Liver (tissue), 9 donors: ENCODE results near the gene LRIG1. TPM values are rescaled to one million over a fixed set of nuclear protein-coding genes. Genes with fewer than 3 reads are reported as not detected.
A peak's percentile ranks its signal among the peaks of the same experiment; 100 is the strongest.

Experiments used
- DNase-seq: peaks from one replicate; pipeline ENCODE4 v3.0.0-alpha.2; 2017; ENCODE audit warnings: low spot score
- H3K27ac ChIP-seq, 2 donors: one replicate each; pipeline ENCODE4 v1.7.0; 2013; ENCODE audit warnings: inconsistent platforms in 2 of 2, low read length in 2 of 2, control low read depth in 1 of 2, low read depth in 1 of 2, mild to moderate bottlenecking in 1 of 2
- H3K27me3 ChIP-seq, 4 donors: one replicate each; pipeline versions ENCODE4 v1.6.1 to v1.7.0; 2013; ENCODE audit warnings: low read length in 3 of 4, inconsistent platforms in 1 of 4, mild to moderate bottlenecking in 1 of 4, moderate library complexity in 1 of 4; ENCODE audit not compliant: control insufficient read depth in 4 of 4, insufficient read depth in 4 of 4
- H3K36me3 ChIP-seq, 4 donors: one replicate each; pipeline versions ENCODE4 v1.6.1 to v1.7.0; 2013; ENCODE audit warnings: low read length in 3 of 4, mild to moderate bottlenecking in 3 of 4, low read depth in 1 of 4, moderate library complexity in 1 of 4; ENCODE audit not compliant: control insufficient read depth in 4 of 4, insufficient read depth in 3 of 4
- H3K4me1 ChIP-seq, 4 donors: one replicate each; pipeline versions ENCODE4 v1.6.1 to v1.7.0; 2013; ENCODE audit warnings: low read length in 3 of 4, mild to moderate bottlenecking in 3 of 4, moderate library complexity in 1 of 4; ENCODE audit not compliant: control insufficient read depth in 4 of 4, insufficient read depth in 4 of 4
- H3K4me3 ChIP-seq, 3 donors: one replicate each; pipeline versions ENCODE4 v1.6.1 to v1.7.0; 2013; ENCODE audit warnings: low read length in 3 of 3, control low read depth in 1 of 3, low read depth in 1 of 3, mild to moderate bottlenecking in 1 of 3
- H3K9ac ChIP-seq, 2 donors: one replicate each; pipeline ENCODE4 v1.7.0; 2013; ENCODE audit warnings: low read length in 2 of 2, mild to moderate bottlenecking in 2 of 2, moderate library complexity in 2 of 2, control low read depth in 1 of 2, low read depth in 1 of 2
- H3K9me3 ChIP-seq, 4 donors: one replicate each; pipeline versions ENCODE4 v1.6.1 to v1.7.0; 2013; ENCODE audit warnings: low read length in 3 of 4; ENCODE audit not compliant: control insufficient read depth in 4 of 4
- EGR1 ChIP-seq, 2 donors: IDR thresholded peaks; 2 replicates each; pipeline ENCODE4 v1.6.1; 2016 to 2018; ENCODE audit warnings: antibody characterized with exemption in 2 of 2, low read depth in 2 of 2
- FOXA1 ChIP-seq: IDR thresholded peaks from 2 replicates; pipeline ENCODE4 v1.6.1; 2016; ENCODE audit warnings: antibody characterized with exemption
- FOXA2 ChIP-seq: IDR thresholded peaks from 2 replicates; pipeline ENCODE4 v1.6.1; 2016; ENCODE audit warnings: antibody characterized with exemption
- GABPA ChIP-seq, 2 donors: IDR thresholded peaks in 1 of 2; conservative IDR thresholded peaks in 1 of 2; 2 replicates each; pipeline ENCODE4 v1.6.1; 2016; ENCODE audit warnings: antibody characterized with exemption in 2 of 2, mild to moderate bottlenecking in 1 of 2, moderate library complexity in 1 of 2
- HNF4A ChIP-seq, 2 donors: conservative IDR thresholded peaks; 2 replicates each; pipeline ENCODE4 v1.6.1; 2016; ENCODE audit warnings: antibody characterized with exemption in 2 of 2, mild to moderate bottlenecking in 2 of 2
- HNF4G ChIP-seq: IDR thresholded peaks from 2 replicates; pipeline ENCODE4 v1.6.1; 2016; ENCODE audit warnings: antibody characterized with exemption
- JUND ChIP-seq, 2 donors: IDR thresholded peaks; 2 replicates each; pipeline ENCODE4 v1.6.1; 2016; ENCODE audit warnings: antibody characterized with exemption in 2 of 2
- NR2F2 ChIP-seq: IDR thresholded peaks from 2 replicates; pipeline ENCODE4 v1.6.1; 2016; ENCODE audit warnings: antibody characterized with exemption
- RAD21 ChIP-seq, 2 donors: IDR thresholded peaks; 2 replicates each; pipeline ENCODE4 v1.6.1; 2016; ENCODE audit warnings: antibody characterized with exemption in 2 of 2, mild to moderate bottlenecking in 2 of 2
- SP1 ChIP-seq: IDR thresholded peaks from 2 replicates; pipeline ENCODE4 v1.6.1; 2018; ENCODE audit warnings: antibody characterized with exemption, mild to moderate bottlenecking
- TAF1 ChIP-seq: conservative IDR thresholded peaks from 2 replicates; pipeline ENCODE4 v1.6.1; 2016; ENCODE audit warnings: antibody characterized with exemption, mild to moderate bottlenecking
- WGBS: extraction: QIAGEN DNeasy Blood & Tissue Kit; methylation state at CpG from one replicate; pipeline ENCODE4 v1.1.7; 2013; 5-methylcytosine and 5-hydroxymethylcytosine counted together
- polyA plus RNA-seq, 2 donors: library from polyadenylated mRNA; stranded (reverse) in 1 of 2; unstranded in 1 of 2; fragments of 200-250 nt in 1 of 2; fragments of >200 nt in 1 of 2; fragmentation: Nextera tagmentation in 1 of 2; extraction: Ambion mirVana in 1 of 2; gene quantifications; one replicate each; pipeline versions ENCODE4 v1.2.1 to v1.2.3, GENCODE V29; 2013 to 2015
- total RNA-seq, 2 donors: library from RNA; depleted of rRNA; stranded (reverse); fragments of >200 nt; gene quantifications; one replicate each; pipeline ENCODE4 v1.2.3, GENCODE V29; 2014
- TF ChIP-seq, protein P1 (sequence below): IDR thresholded peaks from 2 replicates; pipeline ENCODE4 v1.6.1; 2016; ENCODE audit warnings: antibody characterized with exemption
- donor health status: healthy.
- donor health status: healthy.
- donor health status: healthy.
- donor health status: healthy.
- donor health status: healthy.

Gene LRIG1
- total and polyA plus RNA-seq, 4 donors, result 9.4 to 48.9 (median 12.9) TPM

DNA sequence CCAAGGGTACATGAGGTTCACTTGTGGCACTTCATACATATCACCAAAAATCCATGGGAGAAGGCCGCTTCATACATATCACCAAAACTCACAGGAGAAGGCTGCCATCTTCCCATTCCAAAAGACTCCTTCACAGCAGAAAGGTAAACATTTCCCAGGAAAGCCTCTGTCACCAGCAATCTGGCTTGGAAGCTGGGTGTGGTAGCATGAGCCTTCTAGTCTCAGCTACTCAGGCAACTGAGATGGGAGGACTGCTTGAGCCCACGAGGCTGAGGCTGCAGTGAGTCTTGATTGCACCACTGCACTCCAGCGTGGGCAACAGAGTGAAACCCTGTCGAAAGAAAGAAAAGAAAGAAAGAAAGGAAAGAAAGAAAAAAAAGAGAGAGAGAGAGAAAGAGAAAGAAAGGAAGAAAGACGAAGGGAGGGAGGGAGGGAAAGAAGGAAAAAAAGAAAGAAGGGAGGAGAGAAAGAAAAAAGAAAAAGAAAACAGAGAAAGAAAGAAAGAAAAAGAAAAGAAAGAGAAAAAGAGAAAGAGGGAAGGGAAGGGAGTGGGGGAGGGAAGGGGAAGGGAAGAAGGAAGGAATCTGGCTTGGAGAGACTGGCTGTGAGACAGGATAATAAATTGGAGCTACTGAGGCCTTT, 7.2 kb downstream of the LRIG1 start:
- Histone ChIP-seq H3K36me3 (no peaks in the 10 kb centered on the region), H3K27me3 (no peaks in the 10 kb centered on the region), H3K4me1 (peaks cover 9 to 53% (median 39%) of the 10 kb centered on the region in 4 donors), H3K9me3 (no peaks in the 10 kb centered on the region), H3K27ac (no peak overlapping the region), H3K9ac (no peak overlapping the region), H3K4me3 (no peak overlapping the region)
- 86% methylated on average over 5 of the region's 5 CpGs for WGBS
- TF ChIP-seq HNF4A (conservative IDR thresholded peaks at IDR 0.05) (no peak), SP1 (no peak), RAD21 (IDR thresholded peaks at IDR 0.05) (no peak)
- DNase-seq, result no peak

DNA sequence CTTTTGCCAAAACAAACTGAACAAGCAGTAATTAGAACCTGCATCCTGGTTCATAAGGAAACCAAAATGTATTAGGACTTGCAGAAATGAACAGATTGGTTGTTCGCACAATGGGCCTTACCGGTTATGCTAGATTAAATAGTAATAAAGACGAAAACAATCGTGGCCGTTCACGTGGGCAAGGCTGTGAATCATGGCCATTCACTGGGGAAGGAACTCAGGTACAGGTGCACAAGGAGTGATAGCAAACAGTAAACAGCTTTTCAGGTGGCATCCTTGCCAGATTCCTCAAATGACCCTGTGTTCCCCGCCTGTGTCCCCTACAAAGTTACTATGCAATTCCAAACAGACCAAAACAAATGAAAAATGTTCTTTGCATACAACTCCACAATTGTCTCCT, 8.2 kb downstream of the LRIG1 start:
- Histone ChIP-seq H3K27ac (no peak overlapping the region), H3K4me3 (no peak overlapping the region), H3K9ac (no peak overlapping the region), H3K9me3 (no peaks in the 10 kb centered on the region), H3K4me1 (peaks cover 9 to 49% (median 33%) of the 10 kb centered on the region in 4 donors), H3K36me3 (no peaks in the 10 kb centered on the region), H3K27me3 (no peaks in the 10 kb centered on the region)
- no peak for DNase-seq
- WGBS, result 63% methylated on average over 7 of the region's 7 CpGs
- TF ChIP-seq JUND (IDR thresholded peaks at IDR 0.05) (no peak), FOXA1 (no peak), HNF4G (no peak), RAD21 (IDR thresholded peaks at IDR 0.05) (no peak), TAF1 (no peak), GABPA (IDR thresholded peaks at IDR 0.05 in 1 of 2, conservative IDR thresholded peaks at IDR 0.05 in 1 of 2) (no peak)

- Histone ChIP-seq H3K4me3 (no peak overlapping the region), H3K27me3 (no peaks in the 10 kb centered on the region), H3K9me3 (no peaks in the 10 kb centered on the region), H3K9ac (no peak overlapping the region), H3K27ac (no peak overlapping the region), H3K36me3 (no peaks in the 10 kb centered on the region), H3K4me1 (peaks cover 9 to 46% (median 30%) of the 10 kb centered on the region in 4 donors)
- no peak for DNase-seq
- 82% methylated on average over 3 of the region's 3 CpGs for WGBS
- TF ChIP-seq GABPA (IDR thresholded peaks at IDR 0.05 in 1 of 2, conservative IDR thresholded peaks at IDR 0.05 in 1 of 2), result no peak
- no peak for TF ChIP-seq EGR1 (IDR thresholded peaks at IDR 0.05; ENCODE audit: low read depth in 2 of 2)
- no peak for TF ChIP-seq NR2F2
Observed at GRCh38 chr3:66492071-66492470, 8.8 kb downstream of the LRIG1 start.

DNA sequence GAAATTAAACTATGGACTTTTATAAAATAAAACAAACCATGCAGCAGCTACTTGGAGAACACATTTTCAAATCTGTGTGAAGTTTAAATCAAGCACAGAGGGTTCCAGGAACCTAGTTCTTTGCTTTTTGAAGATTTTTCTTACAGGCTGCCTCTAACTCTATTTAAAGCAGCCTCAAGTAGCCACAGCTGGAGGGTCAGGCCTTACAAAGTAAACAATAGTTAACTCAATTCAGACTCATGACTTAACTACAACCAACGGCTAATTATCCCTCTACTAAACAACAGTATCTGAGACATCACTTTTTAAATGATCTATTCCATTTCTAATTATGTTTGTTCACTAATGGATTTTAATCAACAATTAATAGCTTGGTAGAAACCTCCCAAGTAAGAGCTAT, 9.8 kb downstream of the LRIG1 start:
- DNase-seq, result no peak
- Histone ChIP-seq H3K36me3 (no peaks in the 10 kb centered on the region), H3K4me1 (peaks cover 7 to 38% (median 23%) of the 10 kb centered on the region in 4 donors), H3K27ac (peak overlapping the region in 1 of 2 donors; percentile 37), H3K9ac (no peak overlapping the region), H3K9me3 (no peaks in the 10 kb centered on the region), H3K27me3 (no peaks in the 10 kb centered on the region), H3K4me3 (no peak overlapping the region)
- TF ChIP-seq, protein P1, sequence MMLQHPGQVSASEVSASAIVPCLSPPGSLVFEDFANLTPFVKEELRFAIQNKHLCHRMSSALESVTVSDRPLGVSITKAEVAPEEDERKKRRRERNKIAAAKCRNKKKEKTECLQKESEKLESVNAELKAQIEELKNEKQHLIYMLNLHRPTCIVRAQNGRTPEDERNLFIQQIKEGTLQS, result no peak
- TF ChIP-seq TAF1 (no peak), FOXA2 (no peak), JUND (IDR thresholded peaks at IDR 0.05) (no peak), RAD21 (IDR thresholded peaks at IDR 0.05) (no peak), GABPA (IDR thresholded peaks at IDR 0.05 in 1 of 2, conservative IDR thresholded peaks at IDR 0.05 in 1 of 2) (no peak)
- WGBS, result 25% methylated on average over 1 of the region's 1 CpG
